ENCODE data around the gene NAALADL1.

Gene NAALADL1

GRCh38 chr11:65066805-65067291 lies 8.5 kb upstream of the NAALADL1 start:
- H3K9me3 Mint-ChIP-seq, result no peaks in the 10 kb centered on the region

GRCh38 chr11:65066315-65066714 lies 8.0 kb upstream of the NAALADL1 start:
- Mint-ChIP-seq H3K4me3 (no peak overlapping the region), H3K36me3 (ENCODE audit: low read depth) (no peaks in the 10 kb centered on the region), H3K4me1 (ENCODE audit: low read depth) (no peaks in the 10 kb centered on the region), H3K27me3 (ENCODE audit: low read depth) (no peaks in the 10 kb centered on the region), H3K9me3 (no peaks in the 10 kb centered on the region), H3K27ac (no peak overlapping the region)

More at GRCh38 chr11:65066805-65067291, 8.5 kb upstream of the NAALADL1 start:
- no peaks in the 10 kb centered on the region for H3K36me3 Mint-ChIP-seq (ENCODE audit: low read depth)
- no peaks in the 10 kb centered on the region for H3K27me3 Mint-ChIP-seq (ENCODE audit: low read depth)
- no peak overlapping the region for H3K4me3 Mint-ChIP-seq
- no peaks in the 10 kb centered on the region for H3K4me1 Mint-ChIP-seq (ENCODE audit: low read depth)
- H3K27ac Mint-ChIP-seq, result no peak overlapping the region

DNA sequence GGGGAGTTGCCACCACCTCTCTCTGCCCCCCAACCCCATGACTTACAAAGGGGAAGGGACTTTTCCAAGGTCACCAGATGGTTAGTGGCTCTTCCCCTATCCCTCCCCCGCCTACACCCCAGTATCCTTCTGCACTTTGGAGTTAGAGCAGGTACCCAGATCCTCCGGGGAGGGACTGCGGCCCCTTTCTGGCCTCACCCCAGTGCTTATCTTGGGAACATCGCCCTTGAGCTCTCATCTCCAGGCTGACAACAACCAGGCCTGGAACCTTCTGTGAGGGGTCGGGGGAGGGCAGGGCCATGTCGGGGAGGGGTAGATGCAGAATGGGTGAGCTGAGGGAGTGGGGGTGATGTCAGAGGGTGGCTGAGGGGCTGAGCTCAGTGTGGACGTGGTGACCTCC lies 7.5 kb upstream of the NAALADL1 start:
- H3K27ac Mint-ChIP-seq, result no peak overlapping the region
- H3K4me3 Mint-ChIP-seq, result no peak overlapping the region
- no peaks in the 10 kb centered on the region for H3K27me3 Mint-ChIP-seq (ENCODE audit: low read depth)
- H3K4me1 Mint-ChIP-seq (ENCODE audit: low read depth), result peaks cover 3% of the 10 kb centered on the region
- H3K9me3 Mint-ChIP-seq, result no peaks in the 10 kb centered on the region
- H3K36me3 Mint-ChIP-seq (ENCODE audit: low read depth), result no peaks in the 10 kb centered on the region

DNA sequence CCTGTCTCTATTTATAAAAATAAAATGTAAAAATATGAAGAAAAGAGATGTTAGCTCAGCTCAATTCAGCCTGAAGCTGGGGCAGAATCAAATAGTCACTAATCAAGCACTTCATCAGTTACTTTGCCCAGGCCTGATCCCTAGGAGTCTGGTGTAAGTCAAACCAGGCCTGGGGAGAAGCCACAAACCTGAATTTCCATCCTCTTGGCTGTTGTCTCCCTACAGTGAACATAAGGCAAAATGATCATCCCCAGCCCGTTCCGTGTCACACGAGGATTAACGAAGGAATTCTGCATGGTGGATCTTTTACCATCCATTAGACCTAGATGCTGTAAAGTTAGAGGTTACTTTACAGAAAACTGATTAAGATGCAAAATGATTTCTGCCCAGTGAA lies 6.5 kb upstream of the NAALADL1 start:
- Mint-ChIP-seq H3K4me3 (no peak overlapping the region), H3K27me3 (ENCODE audit: low read depth) (no peaks in the 10 kb centered on the region), H3K9me3 (no peaks in the 10 kb centered on the region), H3K27ac (no peak overlapping the region), H3K4me1 (ENCODE audit: low read depth) (peaks cover 11% of the 10 kb centered on the region), H3K36me3 (ENCODE audit: low read depth) (no peaks in the 10 kb centered on the region)

DNA sequence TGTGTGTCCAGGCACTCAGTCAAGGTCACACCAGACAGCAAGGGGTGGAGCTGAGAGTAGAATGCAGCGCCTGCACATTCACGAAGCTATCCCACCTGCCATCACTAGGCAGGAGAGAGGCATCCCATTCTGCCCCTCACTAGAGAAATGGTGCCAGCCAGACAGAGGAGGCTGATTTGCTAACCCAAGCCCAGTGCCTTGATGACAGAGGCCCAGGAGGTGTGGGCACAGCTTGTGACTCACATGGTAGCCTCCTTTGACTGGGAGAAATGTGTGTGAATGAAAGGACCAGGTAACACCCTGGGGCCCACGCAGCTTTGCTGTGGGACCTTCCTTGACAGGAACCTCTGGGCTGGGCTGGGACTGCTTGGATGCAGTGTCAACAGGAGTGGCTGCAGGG lies 5.2 kb upstream of the NAALADL1 start:
- Mint-ChIP-seq H3K9me3 (no peaks in the 10 kb centered on the region), H3K4me1 (ENCODE audit: low read depth) (peaks cover 11% of the 10 kb centered on the region), H3K27me3 (ENCODE audit: low read depth) (no peaks in the 10 kb centered on the region), H3K4me3 (no peak overlapping the region), H3K27ac (no peak overlapping the region), H3K36me3 (ENCODE audit: low read depth) (no peaks in the 10 kb centered on the region)

DNA sequence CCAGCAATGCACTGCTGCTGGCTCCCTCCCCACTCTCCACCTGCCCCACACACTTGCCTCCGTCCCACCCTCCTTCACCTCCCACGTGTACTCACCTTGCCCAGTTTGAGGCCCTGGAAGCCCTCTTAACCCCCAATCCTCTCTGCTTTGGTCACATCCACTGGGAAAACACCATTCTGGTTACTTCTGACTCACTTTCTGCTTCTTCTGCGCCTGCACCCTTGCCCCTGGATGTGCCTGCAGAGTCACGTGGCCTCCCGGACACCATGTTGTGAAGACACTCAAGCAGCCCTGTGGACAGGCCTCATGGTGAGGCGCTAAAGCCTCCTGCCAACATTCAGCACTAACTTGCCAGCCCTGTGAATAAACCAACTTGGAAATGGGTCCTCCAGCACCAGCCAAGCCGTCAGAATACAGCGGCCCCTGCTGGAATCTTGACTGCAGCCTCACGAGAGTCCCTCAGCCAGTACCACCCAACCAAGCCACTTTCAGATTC lies 2.6 kb upstream of the NAALADL1 start:
- Mint-ChIP-seq H3K4me1 (ENCODE audit: low read depth) (peaks cover 14% of the 10 kb centered on the region), H3K36me3 (ENCODE audit: low read depth) (no peaks in the 10 kb centered on the region), H3K27me3 (ENCODE audit: low read depth) (no peaks in the 10 kb centered on the region), H3K4me3 (no peak overlapping the region), H3K9me3 (no peaks in the 10 kb centered on the region), H3K27ac (peak overlapping the region; percentile 28)

GRCh38 chr11:65059959-65060824 lies 1.8 kb upstream of the NAALADL1 start:
- no peaks in the 10 kb centered on the region for H3K27me3 Mint-ChIP-seq (ENCODE audit: low read depth)
- H3K36me3 Mint-ChIP-seq (ENCODE audit: low read depth), result no peaks in the 10 kb centered on the region
- H3K9me3 Mint-ChIP-seq, result no peaks in the 10 kb centered on the region
- peaks cover 16% of the 10 kb centered on the region for H3K4me1 Mint-ChIP-seq (ENCODE audit: low read depth)
- no peak overlapping the region for H3K4me3 Mint-ChIP-seq
- H3K27ac Mint-ChIP-seq, result no peak overlapping the region

DNA sequence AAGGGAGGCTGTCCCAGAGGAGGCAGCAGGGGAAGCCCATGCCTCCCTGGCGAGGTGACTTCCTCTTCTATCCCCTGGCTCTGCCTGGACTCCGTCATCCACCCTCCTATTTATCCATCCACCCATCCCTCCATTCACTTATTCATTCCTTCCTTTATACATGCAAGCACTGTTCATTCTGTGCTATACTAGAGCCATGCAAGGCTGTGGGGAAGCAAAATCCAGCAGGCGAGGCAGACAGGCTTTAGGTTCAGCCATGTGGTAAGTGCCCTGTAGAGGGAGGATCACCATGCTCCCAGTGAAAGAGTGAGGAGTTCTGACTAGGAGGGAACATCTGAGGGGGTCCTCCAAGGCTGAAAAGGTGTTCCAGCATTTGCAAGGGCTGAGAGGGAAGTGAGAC lies 1.2 kb upstream of the NAALADL1 start:
- H3K4me1 Mint-ChIP-seq (ENCODE audit: low read depth), result peaks cover 17% of the 10 kb centered on the region
- no peak overlapping the region for H3K27ac Mint-ChIP-seq
- no peak overlapping the region for H3K4me3 Mint-ChIP-seq

GRCh38 chr11:65058012-65058411 lies 341 bp downstream of the NAALADL1 start:
- H3K27me3 Mint-ChIP-seq (ENCODE audit: low read depth), result no peaks in the 10 kb centered on the region
- H3K4me3 Mint-ChIP-seq, result no peak overlapping the region
- H3K27ac Mint-ChIP-seq, result no peak overlapping the region
- no peaks in the 10 kb centered on the region for H3K36me3 Mint-ChIP-seq (ENCODE audit: low read depth)
- H3K4me1 Mint-ChIP-seq (ENCODE audit: low read depth), result peaks cover 27% of the 10 kb centered on the region
- no peaks in the 10 kb centered on the region for H3K9me3 Mint-ChIP-seq

More for the DNA sequence above, 1.2 kb upstream of the NAALADL1 start:
- Mint-ChIP-seq H3K9me3 (no peaks in the 10 kb centered on the region), H3K36me3 (ENCODE audit: low read depth) (no peaks in the 10 kb centered on the region), H3K27me3 (ENCODE audit: low read depth) (no peaks in the 10 kb centered on the region)

GRCh38 chr11:65057526-65057925 lies 827 bp downstream of the NAALADL1 start:
- H3K36me3 Mint-ChIP-seq (ENCODE audit: low read depth), result no peaks in the 10 kb centered on the region
- peaks cover 27% of the 10 kb centered on the region for H3K4me1 Mint-ChIP-seq (ENCODE audit: low read depth)
- H3K27me3 Mint-ChIP-seq (ENCODE audit: low read depth), result peaks cover 3% of the 10 kb centered on the region
- no peak overlapping the region for H3K4me3 Mint-ChIP-seq
- no peaks in the 10 kb centered on the region for H3K9me3 Mint-ChIP-seq
- H3K27ac Mint-ChIP-seq, result no peak overlapping the region

- no peak overlapping the region for H3K4me3 Mint-ChIP-seq
- H3K4me1 Mint-ChIP-seq (ENCODE audit: low read depth), result peaks cover 27% of the 10 kb centered on the region
- no peaks in the 10 kb centered on the region for H3K36me3 Mint-ChIP-seq (ENCODE audit: low read depth)
- peaks cover 3% of the 10 kb centered on the region for H3K27me3 Mint-ChIP-seq (ENCODE audit: low read depth)
- no peak overlapping the region for H3K27ac Mint-ChIP-seq
- H3K9me3 Mint-ChIP-seq, result no peaks in the 10 kb centered on the region
Measured at GRCh38 chr11:65056999-65057398, 1.4 kb downstream of the NAALADL1 start.

DNA sequence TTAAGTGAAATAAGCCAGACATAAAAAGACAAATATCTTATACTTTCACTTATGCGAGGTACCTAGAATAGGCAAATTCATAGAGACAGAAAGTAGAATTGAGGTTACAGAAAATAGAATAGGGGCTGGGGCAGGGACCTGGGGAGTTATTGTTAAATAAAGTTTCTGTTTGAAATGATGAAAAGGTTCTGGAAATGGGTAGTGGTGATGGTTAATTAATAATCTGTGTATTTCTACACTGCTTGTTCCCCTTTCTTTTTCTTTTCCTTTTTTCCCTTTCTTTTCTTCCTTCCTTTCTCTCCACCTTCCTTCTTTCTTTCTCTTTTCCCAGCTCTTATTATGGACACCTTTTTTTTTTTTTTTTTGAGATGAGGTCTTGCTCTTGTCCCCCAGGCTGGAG lies 2.8 kb downstream of the NAALADL1 start:
- Mint-ChIP-seq H3K4me3 (no peak overlapping the region), H3K36me3 (ENCODE audit: low read depth) (no peaks in the 10 kb centered on the region), H3K4me1 (ENCODE audit: low read depth) (peaks cover 20% of the 10 kb centered on the region), H3K27me3 (ENCODE audit: low read depth) (peaks cover 3% of the 10 kb centered on the region), H3K27ac (no peak overlapping the region), H3K9me3 (no peaks in the 10 kb centered on the region)

DNA sequence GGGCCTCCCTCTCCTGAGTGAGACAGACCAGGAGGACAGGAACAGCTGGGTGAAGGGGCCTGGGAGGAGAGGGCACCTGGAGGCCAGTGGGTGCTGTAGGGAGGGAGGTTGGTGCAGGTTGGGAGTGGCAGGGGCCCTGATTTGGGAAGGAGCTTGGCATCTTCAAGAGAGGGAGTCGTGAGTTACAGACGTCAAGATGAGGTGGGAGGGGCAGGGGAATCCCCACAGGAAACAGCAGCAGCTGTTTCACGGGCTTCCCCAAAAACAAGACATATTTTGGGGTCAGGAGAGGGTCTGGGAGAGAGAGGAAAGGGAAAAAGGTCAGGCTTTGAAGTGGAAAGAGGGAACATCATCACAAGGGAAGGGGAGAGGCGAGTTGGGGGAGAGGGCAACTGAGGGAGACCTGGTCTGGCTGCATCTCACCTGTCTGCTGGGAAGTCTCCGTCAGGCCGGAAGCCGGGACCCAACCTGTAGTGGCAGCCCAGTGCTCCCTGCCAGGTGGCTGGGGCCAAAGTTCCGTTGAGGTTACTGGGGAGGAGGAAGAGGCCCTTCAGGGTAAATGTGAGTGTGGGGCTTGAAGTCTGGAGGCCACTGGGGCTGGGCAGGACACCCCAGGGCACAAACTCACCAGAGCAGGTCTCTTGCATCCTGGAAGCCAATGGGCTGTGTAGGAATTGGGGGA lies 4.4 kb downstream of the NAALADL1 start:
- peak overlapping the region; percentile 84 for H3K27ac Mint-ChIP-seq
- no peaks in the 10 kb centered on the region for H3K9me3 Mint-ChIP-seq
- peaks cover 3% of the 10 kb centered on the region for H3K27me3 Mint-ChIP-seq (ENCODE audit: low read depth)
- H3K36me3 Mint-ChIP-seq (ENCODE audit: low read depth), result no peaks in the 10 kb centered on the region
- peaks cover 15% of the 10 kb centered on the region for H3K4me1 Mint-ChIP-seq (ENCODE audit: low read depth)
- H3K4me3 Mint-ChIP-seq, result peak overlapping the region; percentile 61

DNA sequence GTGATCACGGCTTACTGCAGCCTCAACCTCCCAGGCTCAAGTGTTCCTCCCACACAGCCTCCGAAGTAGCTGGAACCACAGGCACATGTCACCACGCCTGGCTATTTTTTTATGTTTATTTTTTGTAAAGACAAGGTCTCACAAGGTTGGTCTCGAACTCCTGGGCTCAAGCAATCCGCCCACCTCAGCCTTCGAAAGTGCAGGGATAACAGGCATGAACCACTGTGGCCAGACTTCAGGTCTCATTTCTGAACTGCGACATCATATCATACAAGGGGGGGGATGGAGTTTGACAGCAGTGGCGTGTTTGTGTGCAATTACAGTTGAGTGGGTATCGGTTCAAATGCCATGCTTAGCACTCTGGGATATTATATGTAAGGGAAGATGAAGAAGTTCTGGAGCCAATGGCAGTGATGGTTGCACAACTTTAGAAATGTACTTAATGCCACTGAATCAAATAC lies 6.9 kb downstream of the NAALADL1 start:
- Mint-ChIP-seq H3K36me3 (ENCODE audit: low read depth) (peaks cover 2% of the 10 kb centered on the region), H3K27me3 (ENCODE audit: low read depth) (peaks cover 7% of the 10 kb centered on the region), H3K4me1 (ENCODE audit: low read depth) (peaks cover 20% of the 10 kb centered on the region), H3K4me3 (no peak overlapping the region), H3K9me3 (no peaks in the 10 kb centered on the region), H3K27ac (no peak overlapping the region)

Data from T-helper 1 cell treated with Interleukin-12 subunit alpha and Interleukin-12 subunit beta and Interleukin-4 antibody, amounts not matched to agents 30 μg/mL and 1 μg/mL, for 36 hours (primary cell).